Limb (tissue), 2 donors: Measurements from ENCODE around the gene BRD4.
A peak's percentile ranks its signal among the peaks of the same experiment; 100 is the strongest.

Experiments
- DNase-seq, 2 donors: peaks; one replicate each; pipeline ENCODE4 v3.0.0-alpha.2; 2016; ENCODE audit errors: extremely low spot score in 2 of 2

BRD4 gene

DNA sequence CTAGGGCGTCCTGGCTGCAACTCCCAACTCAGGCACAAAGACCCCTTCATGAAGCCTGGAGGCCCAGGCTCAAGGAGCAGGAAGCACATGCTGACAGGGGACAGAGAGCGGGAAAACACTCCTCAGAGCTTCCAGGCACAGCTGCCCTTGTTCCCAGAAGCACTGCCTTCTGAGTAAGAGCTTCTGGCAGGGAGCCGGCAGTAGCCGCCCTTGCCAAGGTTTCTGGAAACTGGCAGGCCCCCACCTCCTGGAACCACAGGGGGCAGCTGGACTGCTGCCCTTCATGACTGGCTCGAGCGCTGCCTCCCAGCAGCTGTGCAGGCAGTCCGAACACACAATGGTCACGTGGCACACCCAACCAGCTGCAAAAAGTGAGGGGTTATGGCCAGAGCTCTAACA lies 66.5 kb downstream of the BRD4 start:
- DNase-seq = peak; percentile 88 to 91

DNA sequence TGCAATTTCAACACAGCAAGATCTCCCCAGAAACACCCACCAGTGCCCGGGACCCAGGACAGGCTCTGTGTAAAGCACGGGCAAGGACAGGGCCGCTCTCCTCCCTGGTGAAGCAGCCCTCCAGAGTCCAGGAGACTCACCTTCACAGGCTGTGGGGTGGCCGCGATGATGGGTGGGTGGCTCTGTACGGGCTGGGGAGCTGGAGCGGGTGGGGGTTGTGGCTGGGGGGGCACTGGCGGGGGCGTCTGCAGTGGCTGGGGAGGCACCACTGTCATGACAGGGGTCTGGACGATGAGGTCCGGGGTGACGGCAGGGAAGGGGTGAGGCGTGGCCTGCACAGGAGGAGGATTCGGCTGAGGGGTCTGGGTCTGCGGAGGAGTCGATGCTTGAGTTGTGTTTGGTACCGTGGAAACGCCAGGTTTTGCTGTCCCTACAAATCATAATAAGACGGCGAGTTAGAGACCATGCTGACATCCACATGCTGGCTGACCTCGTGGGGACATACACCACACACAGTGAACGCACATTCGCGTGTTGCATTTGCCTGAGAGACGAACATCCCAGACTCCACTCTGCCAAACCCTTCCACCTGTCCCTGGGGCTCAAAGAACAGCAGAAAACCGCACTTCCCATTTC lies 67.0 kb downstream of the BRD4 start:
- peak in 1 of 2 donors; percentile 51 for DNase-seq

DNA sequence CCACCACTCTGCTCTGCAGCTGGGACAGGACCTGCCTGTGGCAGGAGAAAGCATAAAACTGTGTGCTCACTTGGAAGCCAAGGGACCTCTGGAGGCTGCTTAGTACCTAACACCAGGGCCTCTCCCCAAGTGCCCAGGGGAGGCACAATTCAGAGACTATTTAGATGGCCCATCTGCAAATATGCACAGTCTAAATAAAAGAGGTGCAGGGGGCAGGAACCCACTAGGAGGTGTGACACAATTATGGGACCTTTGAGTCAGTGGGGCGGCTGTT lies 67.5 kb downstream of the BRD4 start:
- peak in 1 of 2 donors; percentile 28 for DNase-seq

DNA sequence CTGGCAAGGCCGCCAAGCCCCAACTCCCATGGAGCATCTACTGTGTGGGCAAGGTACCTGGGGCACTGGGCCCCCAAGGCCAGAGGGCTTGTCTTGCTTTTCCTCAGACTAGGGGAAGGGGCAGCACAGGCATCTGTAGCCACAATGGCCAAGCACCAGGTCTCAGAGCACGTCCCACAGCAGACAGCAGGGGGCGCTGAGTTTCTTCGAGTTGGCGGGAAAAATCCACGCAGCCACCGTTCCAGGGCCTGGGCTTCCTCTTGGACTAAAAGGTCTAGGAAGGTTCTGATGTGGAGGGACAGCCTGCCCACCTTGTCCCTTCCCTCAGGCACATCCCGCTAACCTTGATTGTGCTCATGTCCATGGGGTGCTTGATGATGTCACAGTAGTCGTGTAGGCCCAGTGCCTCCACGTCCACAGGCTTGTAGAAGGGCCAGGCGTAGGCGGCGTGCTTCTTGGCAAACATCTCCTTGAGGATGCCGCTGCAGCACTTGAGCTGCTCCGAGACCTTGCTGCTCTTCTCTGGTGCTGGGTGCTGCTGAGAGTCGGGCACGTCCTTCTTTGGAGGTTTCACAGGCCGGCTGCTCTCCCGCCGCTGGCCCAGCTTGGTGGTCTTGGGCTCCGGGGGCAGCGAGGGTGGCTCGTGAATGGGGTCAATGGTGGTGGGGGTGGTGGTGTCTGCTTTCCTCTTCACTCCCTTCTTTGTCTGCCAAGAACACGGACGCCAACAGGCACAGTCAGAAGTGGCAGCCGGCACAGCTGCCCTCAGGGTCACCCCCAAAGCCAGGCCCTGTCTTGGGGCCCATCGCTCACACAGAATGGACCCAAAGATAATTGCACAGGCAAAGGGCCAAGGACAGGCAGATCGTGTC lies 68.0 kb downstream of the BRD4 start:
- DNase-seq = peak; percentile 48 to 85

DNA sequence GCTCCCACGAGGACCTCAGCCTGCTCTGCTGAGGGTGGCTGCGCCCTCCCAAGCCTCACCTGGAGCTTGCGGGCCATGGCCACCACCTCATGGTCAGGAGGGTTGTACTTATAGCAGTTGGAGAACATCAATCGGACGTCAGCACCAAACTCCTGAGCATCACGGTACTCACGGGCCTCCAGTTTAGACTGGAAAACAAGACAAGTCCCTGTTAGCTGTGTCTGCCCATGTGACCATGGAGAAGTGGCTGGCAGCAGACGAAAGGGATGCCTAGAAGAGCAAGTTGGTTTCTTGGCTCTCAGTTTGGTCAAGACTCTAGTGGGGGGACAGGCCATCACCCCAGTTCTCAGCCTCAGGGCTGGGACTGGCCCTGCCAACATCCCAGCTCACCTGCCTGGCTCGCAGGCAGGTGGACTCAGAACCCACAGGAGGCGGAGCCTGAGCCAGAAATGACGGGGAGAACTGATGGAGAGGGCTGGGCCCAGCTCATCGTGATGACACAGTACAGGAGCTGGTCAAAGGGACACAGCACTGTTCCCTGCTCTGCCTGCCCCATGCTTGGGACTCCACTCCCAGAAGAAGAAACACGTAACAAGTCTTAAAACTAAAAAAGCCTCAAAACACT lies 68.9 kb downstream of the BRD4 start:
- no peak for DNase-seq

DNA sequence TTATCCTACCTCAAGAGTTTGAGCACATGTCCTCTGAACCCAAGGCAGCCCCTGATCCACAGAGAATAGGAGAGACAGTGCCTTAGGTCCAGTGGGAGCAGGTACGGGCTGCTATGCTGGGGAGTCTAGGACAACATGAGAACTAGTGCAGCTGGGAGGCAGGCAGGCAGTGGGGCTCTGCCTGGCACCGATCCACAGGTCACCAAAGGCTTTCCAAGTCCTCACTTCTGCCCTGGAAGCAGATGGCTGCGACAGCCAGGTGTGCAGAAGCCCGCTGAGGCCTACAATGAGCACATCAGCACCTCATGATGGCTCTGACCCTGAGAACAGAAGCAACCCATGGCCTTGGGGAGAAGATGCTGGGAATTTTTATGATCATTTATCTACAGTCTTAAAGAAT lies 70.3 kb downstream of the BRD4 start:
- DNase-seq = no peak

DNA sequence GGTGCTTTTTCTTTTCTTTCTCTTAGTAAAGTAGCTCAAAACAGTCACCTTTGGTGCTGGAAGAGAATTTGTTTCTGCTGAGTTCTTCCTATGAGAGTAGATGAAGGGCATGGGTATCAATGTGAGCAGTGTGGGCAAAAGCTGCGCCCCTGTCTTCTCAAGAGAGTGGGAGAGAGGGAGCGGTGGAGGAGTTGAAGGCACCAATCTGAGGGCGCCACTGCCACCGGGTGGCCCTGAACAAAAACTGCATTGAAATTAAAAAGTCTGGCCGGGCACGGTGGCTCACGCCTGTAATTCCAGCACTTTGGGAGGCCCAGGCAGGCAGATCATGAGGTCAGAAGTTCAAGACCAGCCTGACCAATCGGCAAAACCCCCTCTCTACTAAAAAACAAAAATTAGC lies 71.4 kb downstream of the BRD4 start:
- no peak for DNase-seq

DNA sequence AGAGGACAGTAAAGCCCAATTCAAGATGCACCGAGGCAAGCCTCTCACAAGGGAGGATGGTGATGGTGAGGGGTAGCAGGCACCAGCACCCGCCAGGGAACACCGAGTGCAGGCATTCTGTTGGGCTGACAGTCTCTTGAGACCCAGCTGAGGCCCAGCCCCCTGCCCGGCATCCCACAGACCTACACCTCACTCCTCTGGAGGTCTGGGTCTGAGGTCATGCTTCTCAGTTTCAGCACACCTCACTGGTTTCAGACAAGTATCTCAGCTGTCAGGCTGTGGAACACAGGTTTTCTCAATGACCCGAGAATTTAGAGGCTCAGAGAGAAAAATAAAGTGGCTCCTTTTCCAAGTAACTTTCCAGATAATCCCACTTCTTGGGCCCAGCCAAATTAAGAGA lies 72.4 kb downstream of the BRD4 start:
- DNase-seq = no peak

DNA sequence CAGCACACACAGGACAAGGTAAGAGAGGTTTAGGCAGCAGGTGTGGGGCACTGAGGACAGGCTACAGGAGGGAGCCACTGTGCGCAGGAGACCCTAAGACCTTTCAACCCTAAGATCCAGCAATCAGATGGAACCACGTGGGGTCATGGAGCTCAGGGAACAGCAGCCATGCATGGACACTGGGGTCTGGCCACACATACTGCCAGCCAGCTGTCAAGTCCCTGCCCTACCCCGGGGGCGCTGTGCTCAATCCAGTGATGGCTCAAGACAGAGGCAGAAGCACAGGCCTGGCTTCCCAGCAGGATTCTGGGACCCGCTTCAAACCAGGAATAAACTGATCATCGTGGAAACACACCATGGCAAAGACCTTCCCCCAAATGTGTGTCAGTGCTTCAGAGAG lies 74.6 kb downstream of the BRD4 start:
- no peak for DNase-seq

DNA sequence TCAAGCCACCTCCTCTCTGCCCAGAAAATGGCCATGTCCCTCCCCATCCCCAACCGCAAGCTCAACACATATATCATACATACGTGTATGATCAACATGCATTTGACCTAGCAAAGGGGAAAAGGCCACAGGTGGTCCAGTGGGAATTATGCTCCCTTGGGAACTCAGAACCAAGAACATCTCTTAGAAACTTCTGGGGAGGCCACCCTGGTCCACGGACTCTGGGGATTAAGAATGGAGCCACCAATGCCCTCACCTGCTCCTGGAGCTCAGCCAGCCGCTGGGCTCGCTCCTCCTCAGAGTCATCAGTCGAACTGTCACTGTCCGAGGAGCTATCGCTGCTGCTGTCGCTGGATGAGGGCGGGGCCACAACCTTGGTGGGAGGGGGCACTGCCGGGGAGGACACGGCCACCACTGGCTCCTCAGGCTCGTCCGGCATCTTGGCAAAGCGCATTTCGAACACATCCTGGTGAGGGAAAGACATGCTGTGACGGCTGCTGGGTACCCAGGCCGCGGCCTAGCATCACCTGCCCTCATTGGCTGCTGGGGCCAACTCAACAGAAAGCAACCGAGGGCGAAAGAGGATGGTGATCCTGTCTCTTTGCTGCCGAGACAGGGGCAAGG lies 75.5 kb downstream of the BRD4 start:
- DNase-seq = no peak

DNA sequence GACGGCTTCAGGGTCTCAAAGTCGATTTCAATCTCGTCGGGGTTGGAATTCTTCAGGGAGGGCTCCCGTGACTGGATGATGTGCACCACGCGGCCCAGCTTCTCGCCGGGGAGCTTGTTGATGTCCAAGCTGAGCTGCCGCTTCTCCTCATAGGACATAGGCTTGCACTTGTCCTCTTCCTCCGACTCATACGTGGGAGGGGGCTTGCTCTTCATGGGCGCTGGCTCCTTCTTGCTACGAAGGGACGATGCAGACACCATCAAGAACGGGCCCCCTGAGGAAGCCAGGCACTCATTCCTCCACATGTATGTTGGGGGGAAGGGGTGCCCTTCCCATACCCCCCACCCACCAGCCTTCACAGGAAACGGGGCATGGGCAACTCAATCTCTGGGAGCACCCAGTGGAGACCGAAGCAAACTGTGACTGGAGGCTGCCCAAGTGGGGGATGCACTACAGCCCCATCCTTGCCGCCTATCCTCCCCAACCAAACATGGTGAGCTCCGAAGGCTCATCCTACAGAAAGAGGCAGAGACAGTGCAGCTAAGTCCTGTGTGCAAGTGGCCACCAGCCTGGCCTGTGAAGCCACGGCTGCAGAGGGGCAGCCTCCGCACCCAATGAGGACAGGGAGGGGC lies 76.9 kb downstream of the BRD4 start:
- no peak for DNase-seq

DNA sequence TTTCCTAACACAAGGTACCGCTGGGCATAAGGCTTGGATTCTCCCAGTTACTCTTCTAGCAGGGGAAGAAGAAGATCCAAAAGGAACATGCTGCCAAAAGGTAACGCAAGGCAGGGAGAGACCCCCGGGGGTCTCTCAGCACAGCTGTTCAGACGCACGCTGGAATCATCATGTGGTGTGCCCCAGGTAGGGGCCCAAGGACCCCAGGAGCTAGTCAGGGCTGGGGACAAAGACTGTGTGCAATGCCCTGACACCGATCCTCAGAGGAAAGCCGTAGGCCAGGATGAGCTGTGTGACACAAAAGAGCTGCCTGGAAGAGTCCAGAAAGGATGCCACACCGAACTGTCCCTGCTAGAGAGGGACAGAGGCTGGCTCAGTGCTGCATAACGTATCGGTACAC lies 77.8 kb downstream of the BRD4 start:
- no peak for DNase-seq

DNA sequence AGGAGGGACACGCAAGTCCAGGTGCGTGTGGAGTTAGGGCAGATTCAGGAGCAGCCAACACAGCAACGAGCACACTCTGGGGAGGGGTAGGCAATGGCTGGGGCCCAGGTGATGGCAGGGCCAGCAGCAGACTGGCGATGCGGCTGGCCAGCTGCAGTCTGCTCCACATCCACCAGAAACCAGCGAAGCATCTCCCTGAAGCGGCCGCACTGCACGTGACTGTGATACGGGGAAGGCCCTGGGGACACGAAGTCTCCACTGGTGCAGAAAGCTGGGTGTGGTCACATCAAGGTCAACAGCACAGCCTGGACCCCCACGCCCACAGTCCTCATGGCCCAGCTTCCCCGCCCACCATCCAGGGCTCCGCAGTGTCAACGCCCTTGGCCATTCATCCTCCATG lies 78.8 kb downstream of the BRD4 start:
- DNase-seq = no peak

DNA sequence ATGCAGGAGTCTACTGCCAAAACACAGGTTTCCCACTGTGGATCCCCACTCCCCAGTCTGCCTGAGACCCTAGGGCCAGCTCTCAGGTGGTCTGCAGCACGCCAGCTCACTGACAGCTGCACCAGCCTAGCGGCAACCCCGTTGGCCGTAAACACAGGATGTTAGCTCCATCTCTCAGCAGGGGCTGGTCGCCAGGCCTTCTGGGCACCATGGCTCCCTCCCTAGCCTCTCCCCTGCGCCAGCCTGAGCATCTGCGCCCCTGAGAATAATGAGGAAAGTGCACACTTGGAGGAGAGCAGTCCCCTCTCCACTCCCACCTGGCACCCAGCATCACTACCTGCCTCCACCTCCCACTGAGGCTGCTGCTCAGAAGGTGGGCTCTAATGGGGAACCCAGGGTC lies 79.3 kb downstream of the BRD4 start:
- DNase-seq = no peak

DNA sequence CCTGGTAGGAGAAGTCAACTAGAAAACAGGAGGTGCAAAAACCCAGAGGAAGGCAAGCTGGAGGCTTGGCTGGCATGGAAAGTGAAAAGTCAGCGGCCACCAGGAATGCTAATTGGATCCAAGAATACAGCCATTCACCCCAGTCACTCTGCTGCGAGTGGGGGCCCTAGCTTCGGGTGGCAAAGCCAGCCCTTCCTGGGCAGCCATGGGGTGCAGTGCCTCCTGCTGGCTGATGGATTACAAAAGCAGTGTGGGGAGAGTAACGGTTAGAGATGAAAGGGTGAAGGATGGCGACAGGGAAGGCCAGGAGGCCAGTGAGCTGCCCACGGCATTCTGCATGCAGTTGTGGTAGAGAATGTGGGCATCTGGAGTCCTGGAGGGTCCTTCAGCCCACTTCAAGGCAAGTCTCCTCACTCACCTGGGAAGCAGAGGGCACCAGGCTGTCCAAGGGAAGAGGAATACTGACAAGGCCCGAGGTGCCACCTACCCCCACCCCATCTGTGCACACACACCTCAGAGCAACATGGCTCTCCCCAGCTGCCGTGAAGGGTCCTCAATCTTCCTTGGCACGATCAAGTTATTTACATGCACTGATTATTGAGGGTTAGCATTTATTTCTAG lies 79.8 kb downstream of the BRD4 start:
- DNase-seq = peak in 1 of 2 donors; percentile 58

DNA sequence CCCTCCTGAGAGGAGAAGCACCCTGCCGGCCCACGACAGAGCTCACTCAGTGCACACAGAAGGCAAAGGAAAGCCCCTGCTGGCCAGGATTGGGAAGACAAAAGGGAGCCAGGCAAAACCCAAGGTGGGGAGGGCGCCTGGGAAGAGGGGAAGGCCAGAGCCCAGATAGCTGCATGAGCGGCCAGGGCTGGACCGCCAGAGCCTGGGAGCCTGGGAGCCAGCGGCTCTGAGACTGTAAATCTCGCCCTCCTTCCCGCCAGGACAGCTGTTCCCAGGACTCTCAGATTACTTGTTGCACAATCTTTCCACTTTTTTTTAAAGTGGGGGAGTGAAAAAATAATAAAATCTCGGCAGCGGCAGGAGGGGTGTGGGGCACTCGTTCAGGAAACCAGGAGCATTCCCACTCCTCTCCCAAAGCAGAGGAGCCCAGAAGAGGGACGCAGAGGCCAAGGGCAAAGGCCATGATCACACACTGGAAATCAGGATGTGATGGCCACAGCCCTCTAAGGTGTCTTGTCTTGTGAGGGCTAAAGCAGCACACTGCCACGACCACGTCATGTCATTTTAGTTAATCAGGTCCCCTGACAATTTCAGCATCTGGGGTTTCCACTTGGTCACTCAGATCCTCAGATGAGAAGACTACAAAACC lies 80.5 kb downstream of the BRD4 start:
- DNase-seq = peak; percentile 85 to 86

DNA sequence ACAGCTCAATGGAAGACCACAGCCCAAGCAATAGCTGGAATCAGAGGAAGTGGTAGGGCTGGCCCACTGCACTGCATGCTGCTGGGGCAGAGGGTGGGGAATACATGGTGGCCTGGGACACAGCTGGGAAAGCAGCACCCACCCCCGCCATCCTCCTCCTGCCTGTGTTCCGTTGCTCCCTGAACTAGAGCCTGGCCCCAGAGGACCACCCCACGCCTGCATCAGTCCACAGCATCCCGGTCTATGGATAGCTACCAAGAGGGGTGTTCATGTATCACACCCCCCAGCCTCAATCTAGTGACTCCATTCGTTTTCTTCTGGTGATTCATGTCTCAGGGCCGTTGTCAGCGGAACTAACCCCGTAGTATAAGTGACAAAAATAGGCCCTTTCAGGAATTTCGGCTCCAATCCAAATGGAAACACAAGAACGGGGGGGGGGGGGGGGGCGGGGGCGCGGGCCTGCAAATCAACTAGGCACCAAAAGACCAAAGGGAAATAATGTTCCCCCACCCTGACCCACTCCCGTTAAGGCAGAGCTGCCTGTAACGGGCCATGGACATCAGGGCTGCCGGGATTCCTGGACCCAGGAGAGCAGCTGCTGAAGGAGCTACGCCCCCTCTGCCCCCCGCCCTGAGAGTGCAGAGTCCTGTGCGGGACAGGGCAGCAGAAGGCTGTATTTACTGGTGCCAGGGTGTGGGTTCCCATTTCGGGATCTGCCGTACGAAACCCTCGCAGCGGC lies 81.2 kb downstream of the BRD4 start:
- peak; percentile 51 to 74 for DNase-seq

DNA sequence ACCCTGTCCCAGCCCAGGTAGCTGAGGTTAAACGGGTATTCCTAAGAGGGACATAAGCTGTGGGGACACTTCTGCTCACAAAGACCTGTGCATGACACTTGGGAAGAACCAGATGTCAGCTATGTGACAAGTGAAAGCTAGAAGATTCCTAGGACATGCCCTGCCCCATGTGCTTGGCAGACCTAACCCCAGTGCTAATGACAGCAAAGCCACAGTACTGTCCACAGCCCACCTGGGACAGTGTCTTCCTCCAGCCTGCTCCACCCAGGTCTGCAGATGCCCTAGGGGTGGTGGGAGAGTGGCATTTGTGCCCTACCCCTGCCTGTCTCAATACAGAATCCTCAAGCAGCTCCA lies 81.7 kb downstream of the BRD4 start:
- no peak for DNase-seq

DNA sequence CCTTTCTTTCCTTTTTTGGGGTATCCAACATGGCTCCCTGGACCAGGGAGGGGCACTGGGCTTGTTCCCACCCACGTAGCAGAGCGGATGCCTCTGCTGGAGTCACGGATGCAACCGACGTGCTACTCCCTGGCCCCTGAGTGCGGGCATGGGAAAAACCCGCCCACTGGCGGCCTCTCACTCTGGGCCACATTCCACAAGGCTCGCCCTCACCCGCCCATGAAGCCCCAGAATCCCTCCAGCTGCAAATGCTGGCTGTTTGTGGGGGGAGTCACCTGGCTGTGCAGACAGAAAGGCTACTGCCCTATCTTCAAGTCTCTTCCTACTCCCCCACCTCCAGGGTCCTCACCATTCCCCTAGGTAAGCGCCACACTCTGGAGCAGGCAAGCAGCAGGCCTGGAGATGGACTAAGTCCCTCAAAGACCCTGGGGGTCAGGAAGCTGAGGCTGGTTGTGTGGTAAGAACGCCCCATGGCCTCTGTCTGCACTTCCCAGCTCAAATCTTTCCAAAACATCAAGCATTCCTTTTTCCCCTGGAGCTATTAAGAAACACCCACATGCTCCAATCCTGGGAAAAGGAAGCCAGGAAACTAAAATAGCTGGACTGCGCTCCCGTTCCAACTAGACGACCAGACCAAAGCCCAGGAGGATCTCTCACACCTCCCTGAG lies 82.2 kb downstream of the BRD4 start:
- DNase-seq = peak; percentile 68 to 71

DNA sequence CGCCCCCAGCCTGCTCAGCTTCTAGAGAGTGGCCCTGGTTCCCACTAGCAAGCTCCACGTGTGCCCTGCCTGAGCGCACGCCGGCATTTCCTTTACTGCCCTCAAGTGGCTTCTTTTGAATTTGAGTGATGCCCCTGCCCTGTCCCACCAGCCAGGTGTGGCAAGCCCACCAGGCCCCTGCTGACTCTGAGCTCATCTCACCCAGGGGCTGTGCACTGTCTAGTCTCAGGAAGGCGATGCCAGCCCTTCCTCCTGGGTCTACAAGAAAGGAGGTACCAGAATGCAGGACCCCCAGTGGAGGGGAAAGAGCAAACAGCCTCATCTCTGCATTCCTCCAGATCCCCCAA lies 82.8 kb downstream of the BRD4 start:
- DNase-seq = no peak
